Neural progenitor cell (in vitro differentiated cells): Measurements from ENCODE around the gene MAPK10. TPM values are rescaled to one million over a fixed set of nuclear protein-coding genes. Genes with fewer than 3 reads are reported as not detected.

Experiments used
- DNase-seq: peaks from one replicate; pipeline ENCODE4 v3.0.0-alpha.2; 2016; ENCODE audit warnings: low spot score
- H2AFZ ChIP-seq: fragments of 200-600 bp; sonication (generic); replicated peaks from 2 replicates; pipeline ENCODE4 v1.6.1; 2016; ENCODE audit warnings: antibody characterized with exemption
- H3F3A ChIP-seq: fragments of 200-600 bp; sonication (generic); 2 replicates; pipeline ENCODE4 v1.6.1; 2016; ENCODE audit warnings: antibody characterized with exemption, low read depth
- H3K27ac ChIP-seq: fragments of 200-600 bp; sonication (generic); 2 replicates; pipeline ENCODE4 v1.5.1; 2016; ENCODE audit warnings: mild to moderate bottlenecking
- H3K27me3 ChIP-seq: fragments of 200-600 bp; sonication (generic); 2 replicates; pipeline ENCODE4 v1.6.1; 2016; ENCODE audit warnings: mild to moderate bottlenecking, moderate library complexity
- H3K36me3 ChIP-seq: fragments of 200-600 bp; sonication (generic); 2 replicates; pipeline ENCODE4 v1.5.1; 2016
- H3K4me1 ChIP-seq: fragments of 200-600 bp; sonication (generic); 2 replicates; pipeline ENCODE4 v1.6.1; 2016; ENCODE audit warnings: mixed run types
- H3K4me2 ChIP-seq: fragments of 200-600 bp; sonication (generic); 2 replicates; pipeline ENCODE4 v1.6.1; 2016
- H3K4me3 ChIP-seq: fragments of 200-600 bp; sonication (generic); 2 replicates; pipeline ENCODE4 v1.5.1; 2016
- H3K79me2 ChIP-seq: fragments of 200-600 bp; sonication (generic); 2 replicates; pipeline ENCODE4 v1.6.1; 2016; ENCODE audit warnings: low read depth
- H3K9ac ChIP-seq: fragments of 200-600 bp; sonication (generic); 2 replicates; pipeline ENCODE4 v1.6.1; 2016
- H3K9me3 ChIP-seq: fragments of 200-600 bp; sonication (generic); 2 replicates; pipeline ENCODE4 v1.5.1; 2016; ENCODE audit warnings: low read depth
- H4K20me1 ChIP-seq: fragments of 200-600 bp; sonication (generic); 2 replicates; pipeline ENCODE4 v1.6.1; 2016; ENCODE audit warnings: low read depth
- H3K27ac Mint-ChIP-seq: 3 replicates; pipeline ENCODE4 v1.8.0; 2021; ENCODE audit warnings: mixed read lengths
- H3K27me3 Mint-ChIP-seq: 2 replicates; pipeline ENCODE4 v1.8.0; 2022; ENCODE audit warnings: low read depth, mild to moderate bottlenecking, inconsistent platforms, moderate library complexity, mixed read lengths; ENCODE audit not compliant: insufficient read depth
- H3K36me3 Mint-ChIP-seq: 3 replicates; pipeline ENCODE4 v1.8.0; 2021; ENCODE audit warnings: mixed read lengths
- H3K4me1 Mint-ChIP-seq: 3 replicates; pipeline ENCODE4 v1.8.0; 2021; ENCODE audit warnings: mixed read lengths
- H3K4me3 Mint-ChIP-seq: 3 replicates; pipeline ENCODE4 v1.8.0; 2021; ENCODE audit warnings: mild to moderate bottlenecking, moderate library complexity, mixed read lengths
- H3K9me3 Mint-ChIP-seq: 3 replicates; pipeline ENCODE4 v1.8.0; 2020; ENCODE audit warnings: mixed read lengths
- CTCF ChIP-seq: fragments of 200-600 bp; sonication (generic); IDR thresholded peaks from 2 replicates; pipeline ENCODE4 v1.5.1; 2017; ENCODE audit warnings: antibody characterized with exemption, mild to moderate bottlenecking
- EZH2 ChIP-seq: fragments of 200-600 bp; sonication (generic); IDR thresholded peaks from 2 replicates; pipeline ENCODE4 v1.6.1; 2017; ENCODE audit warnings: antibody characterized with exemption, mild to moderate bottlenecking, moderate library complexity
- EZH2phosphoT487 ChIP-seq: fragments of 200-600 bp; sonication (generic); IDR thresholded peaks from 2 replicates; pipeline ENCODE4 v1.6.1; 2017; ENCODE audit warnings: antibody characterized with exemption
- total RNA-seq: library from RNA; depleted of rRNA; stranded (reverse); fragments of >200 nt; gene quantifications from 2 replicates; pipeline ENCODE4 v1.2.3, GENCODE V29; 2015; ENCODE audit warnings: low replicate concordance

The MAPK10 gene
- total RNA-seq, 1 donor from 2014 or later = 383 TPM

DNA sequence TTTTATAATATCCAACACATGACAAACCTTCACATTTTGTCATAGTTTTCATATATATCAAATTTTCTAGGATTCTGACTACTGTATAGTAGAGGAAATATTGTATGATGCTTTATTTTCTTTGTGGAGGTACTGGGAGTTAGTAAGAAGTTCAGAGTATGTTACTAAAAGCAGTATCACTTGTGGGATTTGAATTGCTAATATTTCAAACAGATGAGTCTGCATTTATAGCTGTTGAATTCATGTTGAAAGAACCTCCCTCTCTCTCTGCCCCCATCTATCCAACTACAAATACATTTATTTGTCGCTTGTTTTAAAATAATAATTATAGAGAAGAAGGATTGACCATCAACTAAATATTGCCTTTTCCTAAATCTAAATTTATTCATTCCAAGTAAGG lies 29.8 kb upstream of the MAPK10 start:
- Histone ChIP-seq H3K27me3 (no peaks in the 10 kb centered on the region), H3F3A (peaks cover 28% of the 10 kb centered on the region), H3K4me1 (peaks cover 27% of the 10 kb centered on the region), H3K4me2 (no peak overlapping the region), H3K9ac (no peak overlapping the region), H2AFZ (no peak overlapping the region), H3K27ac (no peak overlapping the region), H3K79me2 (no peaks in the 10 kb centered on the region), H4K20me1 (no peaks in the 10 kb centered on the region), H3K36me3 (no peaks in the 10 kb centered on the region), H3K9me3 (no peaks in the 10 kb centered on the region), H3K4me3 (no peak overlapping the region)
- no peak for DNase-seq
- Mint-ChIP-seq H3K36me3 (peaks cover 2% of the 10 kb centered on the region), H3K9me3 (peaks cover 2% of the 10 kb centered on the region), H3K4me3 (no peak overlapping the region), H3K4me1 (peaks cover 24% of the 10 kb centered on the region), H3K27ac (no peak overlapping the region), H3K27me3 (no peaks in the 10 kb centered on the region)
- TF ChIP-seq EZH2phosphoT487 (no peak), CTCF (no peak), EZH2 (no peak)

DNA sequence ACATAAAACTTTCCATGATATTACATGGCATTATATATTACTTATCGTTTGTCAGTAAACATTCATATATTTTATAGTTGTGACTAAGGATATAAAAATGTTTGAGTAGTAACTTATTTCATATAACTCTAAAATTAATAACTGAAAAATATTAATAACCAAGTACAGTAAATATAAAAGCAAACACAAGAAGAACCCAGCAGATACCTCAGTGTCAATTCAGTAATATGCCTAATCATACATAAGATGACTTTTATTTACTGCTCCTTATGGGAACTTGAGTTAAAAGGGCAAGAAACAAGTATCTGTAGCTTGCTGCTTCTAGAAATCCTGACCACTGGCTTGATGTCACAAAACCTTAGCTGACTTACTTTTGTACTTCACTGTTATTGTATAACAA lies 28.4 kb upstream of the MAPK10 start:
- Histone ChIP-seq H3K27me3 (no peaks in the 10 kb centered on the region), H3K4me2 (no peak overlapping the region), H3K36me3 (no peaks in the 10 kb centered on the region), H3F3A (peaks cover 34% of the 10 kb centered on the region), H3K4me3 (no peak overlapping the region), H4K20me1 (no peaks in the 10 kb centered on the region), H3K27ac (no peak overlapping the region), H3K79me2 (no peaks in the 10 kb centered on the region), H2AFZ (no peak overlapping the region), H3K9me3 (no peaks in the 10 kb centered on the region), H3K9ac (no peak overlapping the region), H3K4me1 (peaks cover 27% of the 10 kb centered on the region)
- Mint-ChIP-seq H3K4me1 (peaks cover 23% of the 10 kb centered on the region), H3K36me3 (peaks cover 2% of the 10 kb centered on the region), H3K27ac (no peak overlapping the region), H3K27me3 (no peaks in the 10 kb centered on the region), H3K9me3 (peaks cover 2% of the 10 kb centered on the region), H3K4me3 (no peak overlapping the region)
- DNase-seq = no peak
- TF ChIP-seq CTCF (no peak), EZH2phosphoT487 (no peak), EZH2 (no peak)

GRCh38 chr4:86386817-86387415 lies 27.1 kb upstream of the MAPK10 start:
- no peaks in the 10 kb centered on the region for H3K27me3 ChIP-seq
- Mint-ChIP-seq H3K27ac (no peak overlapping the region), H3K4me3 (no peak overlapping the region)

More at GRCh38 chr4:86386817-86387415, 27.1 kb upstream of the MAPK10 start:
- Histone ChIP-seq H3K36me3 (no peaks in the 10 kb centered on the region), H3K4me1 (peaks cover 27% of the 10 kb centered on the region), H3K9me3 (no peaks in the 10 kb centered on the region), H3K4me3 (no peak overlapping the region), H3K9ac (no peak overlapping the region), H3K79me2 (no peaks in the 10 kb centered on the region), H3F3A (peaks cover 25% of the 10 kb centered on the region), H4K20me1 (no peaks in the 10 kb centered on the region), H3K4me2 (peak overlapping the region; percentile 56), H3K27ac (peak overlapping the region; percentile 47), H2AFZ (no peak overlapping the region)
- H3K36me3 Mint-ChIP-seq = peaks cover 2% of the 10 kb centered on the region
- peaks cover 2% of the 10 kb centered on the region for H3K9me3 Mint-ChIP-seq
- no peaks in the 10 kb centered on the region for H3K27me3 Mint-ChIP-seq
- TF ChIP-seq EZH2phosphoT487 (no peak), EZH2 (no peak), CTCF (no peak)
- no peak for DNase-seq
- H3K4me1 Mint-ChIP-seq = peaks cover 23% of the 10 kb centered on the region
